ENCODE measurements around the gene PPP2R2B.
A peak's percentile ranks its signal among the peaks of the same experiment; 100 is the strongest.

The PPP2R2B gene

GRCh38 chr5:146716636-146717035 lies 161.9 kb downstream of the PPP2R2B start:
- DNase-seq (ENCODE audit: low spot score in 2 of 2), result no peak
- Mint-ChIP-seq H3K9me3 (no peaks in the 10 kb centered on the region), H3K27me3 (no peaks in the 10 kb centered on the region), H3K4me1 (peaks cover 14% of the 10 kb centered on the region), H3K36me3 (ENCODE audit: insufficient read depth) (no peaks in the 10 kb centered on the region), H3K27ac (ENCODE audit: low read depth) (no peak overlapping the region), H3K4me3 (no peak overlapping the region)
- ATAC-seq (replicated peaks; ENCODE audit: extremely low read depth, poor library complexity, severe bottlenecking), result no peak

GRCh38 chr5:146710348-146710747 lies 168.2 kb downstream of the PPP2R2B start:
- H3K9me3 Mint-ChIP-seq, result no peaks in the 10 kb centered on the region
- no peak overlapping the region for H3K4me3 Mint-ChIP-seq
- peaks cover 7% of the 10 kb centered on the region for H3K4me1 Mint-ChIP-seq
- DNase-seq (ENCODE audit: low spot score in 2 of 2), result no peak
- peaks cover 2% of the 10 kb centered on the region for H3K36me3 Mint-ChIP-seq (ENCODE audit: insufficient read depth)
- H3K27ac Mint-ChIP-seq (ENCODE audit: low read depth), result no peak overlapping the region
- no peak for ATAC-seq (replicated peaks; ENCODE audit: extremely low read depth, poor library complexity, severe bottlenecking)
- no peaks in the 10 kb centered on the region for H3K27me3 Mint-ChIP-seq

- Mint-ChIP-seq H3K9me3 (no peaks in the 10 kb centered on the region), H3K27me3 (no peaks in the 10 kb centered on the region), H3K27ac (ENCODE audit: low read depth) (peak overlapping the region; percentile 50), H3K4me3 (no peak overlapping the region), H3K4me1 (peaks cover 33% of the 10 kb centered on the region), H3K36me3 (ENCODE audit: insufficient read depth) (peaks cover 2% of the 10 kb centered on the region)
- ATAC-seq (replicated peaks; ENCODE audit: extremely low read depth, poor library complexity, severe bottlenecking) (no peak), DNase-seq (ENCODE audit: low spot score in 2 of 2) (no peak)
Observed at GRCh38 chr5:146707316-146707715, 171.2 kb downstream of the PPP2R2B start.

GRCh38 chr5:146706321-146706972 lies 172.1 kb downstream of the PPP2R2B start:
- no peaks in the 10 kb centered on the region for H3K9me3 Mint-ChIP-seq
- H3K4me3 Mint-ChIP-seq, result no peak overlapping the region
- H3K36me3 Mint-ChIP-seq (ENCODE audit: insufficient read depth), result peaks cover 2% of the 10 kb centered on the region
- H3K4me1 Mint-ChIP-seq, result peaks cover 34% of the 10 kb centered on the region
- H3K27me3 Mint-ChIP-seq, result no peaks in the 10 kb centered on the region
- no peak for DNase-seq (ENCODE audit: low spot score in 2 of 2)
- ATAC-seq (replicated peaks; ENCODE audit: extremely low read depth, poor library complexity, severe bottlenecking), result no peak
- no peak overlapping the region for H3K27ac Mint-ChIP-seq (ENCODE audit: low read depth)

GRCh38 chr5:146704949-146705665 lies 173.4 kb downstream of the PPP2R2B start:
- Mint-ChIP-seq H3K36me3 (ENCODE audit: insufficient read depth) (peaks cover 5% of the 10 kb centered on the region), H3K4me3 (no peak overlapping the region), H3K27ac (ENCODE audit: low read depth) (no peak overlapping the region), H3K9me3 (no peaks in the 10 kb centered on the region), H3K4me1 (peaks cover 34% of the 10 kb centered on the region), H3K27me3 (no peaks in the 10 kb centered on the region)
- ATAC-seq (replicated peaks; ENCODE audit: extremely low read depth, poor library complexity, severe bottlenecking) (no peak), DNase-seq (ENCODE audit: low spot score in 2 of 2) (no peak)

- peaks cover 7% of the 10 kb centered on the region for H3K36me3 Mint-ChIP-seq (ENCODE audit: insufficient read depth)
- H3K9me3 Mint-ChIP-seq, result no peaks in the 10 kb centered on the region
- ATAC-seq (replicated peaks; ENCODE audit: extremely low read depth, poor library complexity, severe bottlenecking), result no peak
- no peaks in the 10 kb centered on the region for H3K27me3 Mint-ChIP-seq
- H3K4me3 Mint-ChIP-seq, result no peak overlapping the region
- peaks cover 34% of the 10 kb centered on the region for H3K4me1 Mint-ChIP-seq
- H3K27ac Mint-ChIP-seq (ENCODE audit: low read depth), result peak overlapping the region; percentile 5
- DNase-seq (ENCODE audit: low spot score in 2 of 2), result no peak
Observed at GRCh38 chr5:146703899-146704298, 174.7 kb downstream of the PPP2R2B start.

- ATAC-seq (replicated peaks; ENCODE audit: extremely low read depth, poor library complexity, severe bottlenecking) (no peak), DNase-seq (ENCODE audit: low spot score in 2 of 2) (no peak)
- H3K4me3 Mint-ChIP-seq, result no peak overlapping the region
- no peaks in the 10 kb centered on the region for H3K27me3 Mint-ChIP-seq
- no peaks in the 10 kb centered on the region for H3K9me3 Mint-ChIP-seq
- H3K27ac Mint-ChIP-seq (ENCODE audit: low read depth), result peak overlapping the region; percentile 5
- peaks cover 34% of the 10 kb centered on the region for H3K4me1 Mint-ChIP-seq
- peaks cover 7% of the 10 kb centered on the region for H3K36me3 Mint-ChIP-seq (ENCODE audit: insufficient read depth)
Observed at GRCh38 chr5:146703499-146703898, 175.1 kb downstream of the PPP2R2B start.

GRCh38 chr5:146699664-146700418 lies 178.7 kb downstream of the PPP2R2B start:
- Mint-ChIP-seq H3K27ac (ENCODE audit: low read depth) (no peak overlapping the region), H3K27me3 (no peaks in the 10 kb centered on the region), H3K4me1 (peaks cover 23% of the 10 kb centered on the region), H3K9me3 (no peaks in the 10 kb centered on the region), H3K4me3 (no peak overlapping the region), H3K36me3 (ENCODE audit: insufficient read depth) (peaks cover 11% of the 10 kb centered on the region)
- DNase-seq (ENCODE audit: low spot score in 2 of 2), result no peak
- no peak for ATAC-seq (replicated peaks; ENCODE audit: extremely low read depth, poor library complexity, severe bottlenecking)

GRCh38 chr5:146699138-146699537 lies 179.4 kb downstream of the PPP2R2B start:
- H3K4me3 Mint-ChIP-seq, result no peak overlapping the region
- no peaks in the 10 kb centered on the region for H3K27me3 Mint-ChIP-seq
- no peak for ATAC-seq (replicated peaks; ENCODE audit: extremely low read depth, poor library complexity, severe bottlenecking)
- no peak for DNase-seq (ENCODE audit: low spot score in 2 of 2)
- no peaks in the 10 kb centered on the region for H3K9me3 Mint-ChIP-seq
- H3K4me1 Mint-ChIP-seq, result peaks cover 19% of the 10 kb centered on the region
- peaks cover 11% of the 10 kb centered on the region for H3K36me3 Mint-ChIP-seq (ENCODE audit: insufficient read depth)
- H3K27ac Mint-ChIP-seq (ENCODE audit: low read depth), result no peak overlapping the region

GRCh38 chr5:146698651-146699050 lies 179.9 kb downstream of the PPP2R2B start:
- peaks cover 14% of the 10 kb centered on the region for H3K4me1 Mint-ChIP-seq
- no peaks in the 10 kb centered on the region for H3K27me3 Mint-ChIP-seq
- H3K36me3 Mint-ChIP-seq (ENCODE audit: insufficient read depth), result peaks cover 11% of the 10 kb centered on the region
- no peak overlapping the region for H3K4me3 Mint-ChIP-seq
- ATAC-seq (replicated peaks; ENCODE audit: extremely low read depth, poor library complexity, severe bottlenecking), result no peak
- no peaks in the 10 kb centered on the region for H3K9me3 Mint-ChIP-seq
- H3K27ac Mint-ChIP-seq (ENCODE audit: low read depth), result no peak overlapping the region
- no peak for DNase-seq (ENCODE audit: low spot score in 2 of 2)

GRCh38 chr5:146697211-146697610 lies 181.3 kb downstream of the PPP2R2B start:
- ATAC-seq (replicated peaks; ENCODE audit: extremely low read depth, poor library complexity, severe bottlenecking) (no peak), DNase-seq (ENCODE audit: low spot score in 2 of 2) (no peak)
- Mint-ChIP-seq H3K9me3 (no peaks in the 10 kb centered on the region), H3K27ac (ENCODE audit: low read depth) (no peak overlapping the region), H3K4me3 (no peak overlapping the region), H3K27me3 (no peaks in the 10 kb centered on the region), H3K36me3 (ENCODE audit: insufficient read depth) (peaks cover 11% of the 10 kb centered on the region), H3K4me1 (no peaks in the 10 kb centered on the region)

GRCh38 chr5:146695646-146696045 lies 182.9 kb downstream of the PPP2R2B start:
- Mint-ChIP-seq H3K27me3 (no peaks in the 10 kb centered on the region), H3K4me1 (no peaks in the 10 kb centered on the region), H3K27ac (ENCODE audit: low read depth) (no peak overlapping the region), H3K4me3 (no peak overlapping the region), H3K36me3 (ENCODE audit: insufficient read depth) (peaks cover 10% of the 10 kb centered on the region), H3K9me3 (no peaks in the 10 kb centered on the region)
- no peak for DNase-seq (ENCODE audit: low spot score in 2 of 2)
- no peak for ATAC-seq (replicated peaks; ENCODE audit: extremely low read depth, poor library complexity, severe bottlenecking)

All from central memory CD8-positive, alpha-beta T cell (primary cell).